Fibroblast of the aortic adventitia (primary cell): ENCODE results near the gene GPATCH4. TPM values are rescaled to one million over a fixed set of nuclear protein-coding genes. Genes with fewer than 3 reads are reported as not detected.

ENCODE experiments used
- DNase-seq: peaks from one replicate; pipeline ENCODE4 v3.0.0-alpha.2; 2010; ENCODE audit warnings: low read depth
- H3K4me3 ChIP-seq: 2 replicates; pipeline ENCODE4 v1.5.1; 2011; ENCODE audit warnings: low read depth, mild to moderate bottlenecking, control low read depth, low read length, moderate library complexity
- total RNA-seq: library from RNA; depleted of rRNA; stranded (reverse); fragments of >200 nt; gene quantifications from 2 replicates; pipeline ENCODE4 v1.2.3, GENCODE V29; 2012; ENCODE audit warnings: low replicate concordance
- TF ChIP-seq, protein P1 (sequence below): IDR thresholded peaks from 2 replicates; pipeline ENCODE4 v1.5.1; 2011; ENCODE audit warnings: mild to moderate bottlenecking, low read length, control low read depth, inconsistent platforms; ENCODE audit not compliant: insufficient read depth

GPATCH4 gene
- total RNA-seq, 1 donor: 18.9 TPM

DNA sequence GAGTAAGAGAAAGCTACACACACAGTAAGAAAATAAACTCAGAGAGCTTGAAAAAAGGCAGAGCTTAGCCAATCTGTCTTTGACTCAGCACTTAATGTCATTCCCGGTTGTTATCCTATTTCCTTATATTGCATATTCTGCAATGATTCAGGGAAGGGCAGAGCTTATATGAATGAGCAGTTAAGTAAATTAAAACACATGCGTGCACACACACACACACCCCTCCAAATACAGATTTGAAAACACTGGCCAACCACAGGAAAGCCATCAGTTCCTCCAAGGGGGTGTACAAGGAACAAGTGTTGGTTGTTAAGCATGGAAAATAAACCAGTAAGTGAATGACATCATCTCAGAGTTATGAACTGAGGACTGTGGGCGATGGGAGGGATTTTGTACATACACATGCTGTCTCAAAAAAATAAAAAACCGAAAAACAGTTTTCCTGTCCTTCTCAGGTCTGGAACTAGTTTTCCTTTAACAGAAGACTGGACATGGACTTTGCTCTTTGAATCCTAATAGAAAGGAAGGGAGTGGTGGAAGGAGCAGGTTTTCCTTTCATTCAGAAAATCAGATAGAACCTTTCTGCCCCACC lies 29.9 kb downstream of the GPATCH4 start:
- peak overlapping the region; percentile 79 for H3K4me3 ChIP-seq
- peak; percentile 86 for DNase-seq
- TF ChIP-seq, protein P1, sequence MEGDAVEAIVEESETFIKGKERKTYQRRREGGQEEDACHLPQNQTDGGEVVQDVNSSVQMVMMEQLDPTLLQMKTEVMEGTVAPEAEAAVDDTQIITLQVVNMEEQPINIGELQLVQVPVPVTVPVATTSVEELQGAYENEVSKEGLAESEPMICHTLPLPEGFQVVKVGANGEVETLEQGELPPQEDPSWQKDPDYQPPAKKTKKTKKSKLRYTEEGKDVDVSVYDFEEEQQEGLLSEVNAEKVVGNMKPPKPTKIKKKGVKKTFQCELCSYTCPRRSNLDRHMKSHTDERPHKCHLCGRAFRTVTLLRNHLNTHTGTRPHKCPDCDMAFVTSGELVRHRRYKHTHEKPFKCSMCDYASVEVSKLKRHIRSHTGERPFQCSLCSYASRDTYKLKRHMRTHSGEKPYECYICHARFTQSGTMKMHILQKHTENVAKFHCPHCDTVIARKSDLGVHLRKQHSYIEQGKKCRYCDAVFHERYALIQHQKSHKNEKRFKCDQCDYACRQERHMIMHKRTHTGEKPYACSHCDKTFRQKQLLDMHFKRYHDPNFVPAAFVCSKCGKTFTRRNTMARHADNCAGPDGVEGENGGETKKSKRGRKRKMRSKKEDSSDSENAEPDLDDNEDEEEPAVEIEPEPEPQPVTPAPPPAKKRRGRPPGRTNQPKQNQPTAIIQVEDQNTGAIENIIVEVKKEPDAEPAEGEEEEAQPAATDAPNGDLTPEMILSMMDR: no peak

DNA sequence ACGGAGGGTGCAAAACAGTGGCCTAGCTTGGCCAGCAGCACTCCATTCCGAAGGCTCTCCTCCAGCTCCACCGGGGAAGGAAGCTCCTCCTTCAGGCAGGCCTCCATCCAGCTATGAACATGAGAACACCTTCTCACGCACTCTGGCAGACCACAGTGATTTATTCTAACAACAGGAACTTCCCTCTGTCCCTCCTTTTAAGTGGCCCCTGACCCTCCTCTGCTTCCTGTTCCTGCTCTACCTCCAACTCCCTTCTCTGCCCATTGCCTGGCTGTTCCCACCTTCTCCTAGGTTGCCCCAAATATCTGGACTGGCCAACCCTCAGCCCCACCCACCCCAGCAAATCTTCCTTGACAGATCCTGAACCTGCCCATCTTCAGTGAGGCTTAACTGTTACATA lies 34.8 kb downstream of the GPATCH4 start:
- TF ChIP-seq, protein P1: no peak
- no peak overlapping the region for H3K4me3 ChIP-seq
- DNase-seq: no peak

DNA sequence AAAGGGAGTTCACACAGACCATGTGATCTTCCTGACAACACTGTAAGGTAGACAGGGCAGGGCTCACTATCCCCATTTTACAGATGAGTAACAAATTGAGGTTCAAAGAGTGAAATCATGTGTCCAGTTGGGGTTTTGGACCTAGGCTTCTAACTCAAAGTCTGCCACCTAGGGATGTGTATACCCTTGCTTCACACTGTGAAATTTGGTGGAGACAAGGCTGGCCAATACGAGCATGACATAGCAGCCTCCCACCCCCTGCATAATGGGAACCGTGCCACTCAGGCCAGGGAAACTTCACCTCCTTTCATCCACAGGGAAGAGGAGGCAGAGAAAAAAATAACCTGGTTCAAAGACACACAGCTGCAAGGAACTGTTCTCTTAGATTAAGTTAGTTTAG lies 35.8 kb downstream of the GPATCH4 start:
- H3K4me3 ChIP-seq: no peak overlapping the region
- no peak for DNase-seq
- TF ChIP-seq, protein P1: no peak

DNA sequence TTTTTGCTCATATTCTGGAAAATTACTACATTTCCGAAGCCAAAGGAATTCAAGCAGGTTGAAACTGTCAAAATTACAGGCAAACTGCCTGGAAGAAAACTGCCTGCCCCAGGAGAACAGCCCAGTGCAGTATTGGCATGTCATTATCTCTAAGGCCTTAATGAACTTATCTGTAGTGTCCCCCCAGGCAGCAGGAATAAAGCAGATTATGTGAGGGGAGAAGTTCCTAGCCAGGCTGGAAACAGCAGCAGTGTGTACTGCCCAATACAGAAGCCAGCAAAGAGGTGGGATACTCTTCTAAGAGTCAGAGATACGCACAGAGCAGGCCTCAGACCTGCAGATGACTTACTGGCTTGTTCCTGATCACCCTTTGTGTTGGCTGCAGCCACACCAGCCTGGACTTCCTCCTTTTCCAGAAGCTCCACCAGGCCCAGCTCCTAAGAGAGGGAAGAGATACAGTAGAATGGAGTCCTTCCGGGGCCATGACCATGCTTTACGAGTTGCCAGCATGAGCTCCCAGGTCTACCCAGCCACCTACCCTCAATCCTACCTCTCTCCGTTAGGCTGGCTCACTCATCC lies 40.6 kb downstream of the GPATCH4 start:
- H3K4me3 ChIP-seq: no peak overlapping the region
- TF ChIP-seq, protein P1: no peak
- DNase-seq: no peak

DNA sequence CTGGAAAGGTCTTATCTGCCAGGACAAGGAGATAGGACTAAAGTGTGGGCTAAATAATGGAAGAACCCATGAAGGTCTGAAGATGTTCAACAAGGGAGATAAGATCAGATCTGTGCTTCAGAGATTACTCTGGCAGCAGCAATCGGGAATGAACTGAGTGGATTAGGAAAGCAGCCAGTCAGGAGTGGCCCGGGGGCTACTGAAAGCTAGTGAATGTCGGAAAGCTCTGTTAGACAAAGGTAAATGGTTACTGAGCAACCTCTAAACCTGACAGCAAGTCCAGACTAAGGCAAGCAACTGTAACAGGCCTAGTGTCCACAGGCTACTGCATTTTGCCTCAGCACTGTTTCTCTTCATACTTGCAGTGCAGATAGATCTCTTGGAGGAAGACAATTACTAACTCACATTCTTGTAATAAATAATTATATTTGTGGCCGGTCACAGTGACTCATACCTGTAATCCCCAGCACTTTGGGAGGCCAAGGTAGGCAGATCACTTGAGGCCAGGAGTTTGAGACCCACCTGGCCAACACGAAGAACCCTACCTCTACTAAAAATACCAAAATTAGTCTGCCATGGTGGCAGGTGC lies 41.4 kb downstream of the GPATCH4 start:
- TF ChIP-seq, protein P1: no peak
- no peak for DNase-seq
- no peak overlapping the region for H3K4me3 ChIP-seq

DNA sequence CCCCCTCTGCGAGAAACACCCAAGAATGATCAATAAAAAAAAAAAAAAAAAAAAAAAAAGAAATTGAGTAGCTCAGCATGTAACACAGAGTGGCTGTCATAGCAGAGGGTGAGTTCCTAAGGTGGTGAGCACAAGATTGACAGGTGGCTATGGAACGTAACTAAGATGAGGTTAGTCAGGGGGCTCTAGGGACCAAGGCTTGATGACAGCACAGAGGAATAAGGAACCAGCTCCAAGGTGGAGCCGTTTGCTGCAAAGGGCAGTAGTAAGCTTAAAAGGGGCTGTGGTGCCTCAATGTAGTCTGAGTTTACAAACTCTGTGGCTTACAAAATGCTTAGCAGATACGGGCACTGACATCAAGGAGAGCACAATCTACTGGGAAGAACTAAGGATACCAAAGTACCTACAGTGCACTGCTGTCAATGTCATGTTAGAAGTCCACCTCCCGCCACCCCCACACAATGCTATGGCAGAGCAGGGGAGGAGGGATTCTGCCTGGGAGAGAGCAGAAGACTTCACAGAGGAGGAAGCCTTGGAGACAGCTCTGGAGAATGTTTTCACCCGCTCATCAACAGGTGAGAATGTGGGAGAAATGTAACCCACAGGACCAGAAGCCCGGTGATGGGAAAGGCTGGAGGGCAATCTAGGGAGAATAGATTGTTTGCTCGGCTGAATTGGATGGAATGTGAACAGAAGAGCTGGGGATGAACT lies 42.0 kb downstream of the GPATCH4 start:
- no peak overlapping the region for H3K4me3 ChIP-seq
- no peak for DNase-seq
- TF ChIP-seq, protein P1: no peak
